ENCODE results near the gene ZFP92. TPM values are rescaled to one million over a fixed set of nuclear protein-coding genes. Genes with fewer than 3 reads are reported as not detected.

The ZFP92 gene
- total and polyA plus RNA-seq, 2 of the 8 experiments (the other 6 are each of a cell fraction or from before 2014, with no cell fraction given), result 0.14 to 0.41 TPM

DNA sequence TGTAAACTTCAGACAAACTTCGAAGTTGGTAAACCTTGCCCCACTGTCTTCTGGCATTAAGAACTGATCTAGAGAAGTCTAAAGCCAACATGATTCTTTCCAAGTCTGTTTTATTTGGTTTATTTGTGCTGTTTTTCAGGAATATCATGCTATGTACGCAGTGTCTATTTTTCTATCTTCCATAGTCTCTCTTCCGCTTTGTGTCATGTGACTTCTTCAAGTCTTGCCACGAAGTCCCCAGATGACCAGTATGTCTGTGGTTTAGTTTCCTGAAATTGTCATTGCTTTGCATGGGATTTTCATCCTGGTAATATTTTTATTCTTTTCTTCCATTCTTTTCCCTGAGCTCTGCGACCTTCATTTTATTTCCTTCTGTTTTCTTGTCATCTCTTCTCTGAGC is 25.2 kb upstream of the ZFP92 start:
- Histone ChIP-seq H3K9me3 (ENCODE audit: insufficient read depth in 2 of 2, low read depth in 1 of 2, low read length in 1 of 2) (peaks cover 5 to 13% of the 10 kb centered on the region in 2 experiments; a peak in 2 of 4 replicates), H3K4me1 (replicated peaks in 1 of 4; ENCODE audit: control insufficient read depth in 3 of 4, insufficient read depth in 4 of 4, low read length in 3 of 4) (no peaks in the 10 kb centered on the region), H4K8ac (ENCODE audit: extremely low read depth, insufficient read depth, low read length) (no peak overlapping the region), H4K91ac (replicated peaks; ENCODE audit: insufficient read length, low read length) (no peak overlapping the region), H2BK5ac (ENCODE audit: low read depth, low read length) (no peak overlapping the region), H3K4me3 (ENCODE audit: extremely low read depth in 1 of 4, insufficient read depth in 2 of 4, low read depth in 3 of 4, low read length in 4 of 4) (no peak overlapping the region), H4K20me1 (replicated peaks in 1 of 2; ENCODE audit: control insufficient read depth in 1 of 2, insufficient read depth in 2 of 2, low read length in 2 of 2) (peaks cover 0 to 2% of the 10 kb centered on the region in 2 experiments), H3K9ac (replicated peaks in 1 of 4; ENCODE audit: extremely low read depth in 1 of 4, low read depth in 3 of 4, low read length in 3 of 4) (no peak overlapping the region), H3K79me2 (ENCODE audit: control insufficient read depth in 1 of 2, insufficient read depth in 2 of 2, low read length in 2 of 2) (no peaks in the 10 kb centered on the region), H3K18ac (ENCODE audit: extremely low read depth, low read length) (no peak overlapping the region), H3K79me1 (ENCODE audit: low read depth, low read length) (no peaks in the 10 kb centered on the region), H3K23ac (ENCODE audit: insufficient read length) (no peak overlapping the region), H2BK15ac (ENCODE audit: low read length) (no peak overlapping the region), H3K4me2 (ENCODE audit: insufficient read depth in 1 of 2, low read depth in 2 of 2, low read length in 2 of 2) (no peak overlapping the region), H4K5ac (ENCODE audit: insufficient read length, low read depth, low read length) (no peak overlapping the region), H2BK20ac (ENCODE audit: low read length) (no peak overlapping the region), H2BK120ac (replicated peaks; ENCODE audit: low read depth, low read length) (no peak overlapping the region), H2BK12ac (ENCODE audit: low read depth, low read length) (no peak overlapping the region), H3K36me3 (ENCODE audit: control insufficient read depth in 2 of 4, insufficient read depth in 4 of 4, low read length in 3 of 4) (no peaks in the 10 kb centered on the region), H3K56ac (replicated peaks; ENCODE audit: insufficient read length, low read depth, low read length) (no peak overlapping the region), H3K14ac (ENCODE audit: insufficient read length) (no peak overlapping the region), H3K23me2 (ENCODE audit: low read depth, low read length) (peaks cover 35% of the 10 kb centered on the region; the same call in 1 of the 2 replicates), H3K27me3 (replicated peaks in 1 of 4; ENCODE audit: control insufficient read depth in 3 of 4, extremely low read depth in 1 of 4, insufficient read depth in 3 of 4, low read length in 3 of 4) (no peaks in the 10 kb centered on the region), H2AK5ac (ENCODE audit: low read depth, low read length) (no peak overlapping the region), H2AFZ (ENCODE audit: low read length) (no peak overlapping the region), H3K27ac (ENCODE audit: low read depth, low read length) (no peak overlapping the region), H3K4ac (replicated peaks; ENCODE audit: insufficient read length, low read depth, low read length) (no peak overlapping the region)
- POLR2A ChIA-PET (ENCODE audit: partially characterized antibody), result no interaction called here
- WGBS, 2 experiments (ENCODE audit: extremely low coverage in 1 of 2, insufficient coverage in 1 of 2, insufficient read length in 1 of 2, insufficient replicate concordance in 2 of 2, low coverage in 1 of 2, low lambda C conversion rate in 2 of 2, missing lambda C conversion rate in 1 of 2), result 95% methylated on average over 4 of the region's 5 CpGs; no CpG with 5 or more reads in 1 of the 2 experiments
- FAIRE-seq (no peak), DNase-seq (ENCODE audit: low read depth in 1 of 2, low spot score in 2 of 2) (no peak)
- TF ChIP-seq, protein P1, sequence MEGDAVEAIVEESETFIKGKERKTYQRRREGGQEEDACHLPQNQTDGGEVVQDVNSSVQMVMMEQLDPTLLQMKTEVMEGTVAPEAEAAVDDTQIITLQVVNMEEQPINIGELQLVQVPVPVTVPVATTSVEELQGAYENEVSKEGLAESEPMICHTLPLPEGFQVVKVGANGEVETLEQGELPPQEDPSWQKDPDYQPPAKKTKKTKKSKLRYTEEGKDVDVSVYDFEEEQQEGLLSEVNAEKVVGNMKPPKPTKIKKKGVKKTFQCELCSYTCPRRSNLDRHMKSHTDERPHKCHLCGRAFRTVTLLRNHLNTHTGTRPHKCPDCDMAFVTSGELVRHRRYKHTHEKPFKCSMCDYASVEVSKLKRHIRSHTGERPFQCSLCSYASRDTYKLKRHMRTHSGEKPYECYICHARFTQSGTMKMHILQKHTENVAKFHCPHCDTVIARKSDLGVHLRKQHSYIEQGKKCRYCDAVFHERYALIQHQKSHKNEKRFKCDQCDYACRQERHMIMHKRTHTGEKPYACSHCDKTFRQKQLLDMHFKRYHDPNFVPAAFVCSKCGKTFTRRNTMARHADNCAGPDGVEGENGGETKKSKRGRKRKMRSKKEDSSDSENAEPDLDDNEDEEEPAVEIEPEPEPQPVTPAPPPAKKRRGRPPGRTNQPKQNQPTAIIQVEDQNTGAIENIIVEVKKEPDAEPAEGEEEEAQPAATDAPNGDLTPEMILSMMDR (IDR thresholded peaks at IDR 0.05; ENCODE audit: control extremely low read depth in 1 of 3, insufficient read depth in 1 of 3, low read depth in 1 of 3, low read length in 3 of 3), result no peak
- TF ChIP-seq TAF1 (IDR thresholded peaks at IDR 0.05; ENCODE audit: low read depth, low read length), result no peak
- TF ChIP-seq EP300 (IDR thresholded peaks at IDR 0.05; ENCODE audit: borderline replicate concordance in 1 of 2, low read depth in 2 of 2, low read length in 2 of 2), result no peak
- TF ChIP-seq GABPA (IDR thresholded peaks at IDR 0.05; ENCODE audit: borderline replicate concordance, insufficient read depth, low read length), result no peak
- no peak for TF ChIP-seq TBP (IDR thresholded peaks at IDR 0.05; ENCODE audit: low read depth, low read length)
- CTCF ChIA-PET (ENCODE audit: partially characterized antibody), result interaction anchor here (0.6 kb wide), 1 partner anchor 268 kb away, joined by 3 read pairs; no protein-coding TSS in a partner anchor

Measured in H1 (cell line).